Stimulated activated CD8-positive, alpha-beta memory T cell treated with anti-CD3 and anti-CD28 coated beads, Interleukin-4, amount 100 ng/mL, for 4 hours (primary cell): ENCODE measurements around the gene CD248.

ENCODE experiments used
- DNase-seq, 2 donors: peaks; one replicate each; pipeline ENCODE4 v3.0.0-alpha.2; 2020; ENCODE audit warnings: low read depth in 2 of 2, low spot score in 1 of 2

The CD248 gene

DNA sequence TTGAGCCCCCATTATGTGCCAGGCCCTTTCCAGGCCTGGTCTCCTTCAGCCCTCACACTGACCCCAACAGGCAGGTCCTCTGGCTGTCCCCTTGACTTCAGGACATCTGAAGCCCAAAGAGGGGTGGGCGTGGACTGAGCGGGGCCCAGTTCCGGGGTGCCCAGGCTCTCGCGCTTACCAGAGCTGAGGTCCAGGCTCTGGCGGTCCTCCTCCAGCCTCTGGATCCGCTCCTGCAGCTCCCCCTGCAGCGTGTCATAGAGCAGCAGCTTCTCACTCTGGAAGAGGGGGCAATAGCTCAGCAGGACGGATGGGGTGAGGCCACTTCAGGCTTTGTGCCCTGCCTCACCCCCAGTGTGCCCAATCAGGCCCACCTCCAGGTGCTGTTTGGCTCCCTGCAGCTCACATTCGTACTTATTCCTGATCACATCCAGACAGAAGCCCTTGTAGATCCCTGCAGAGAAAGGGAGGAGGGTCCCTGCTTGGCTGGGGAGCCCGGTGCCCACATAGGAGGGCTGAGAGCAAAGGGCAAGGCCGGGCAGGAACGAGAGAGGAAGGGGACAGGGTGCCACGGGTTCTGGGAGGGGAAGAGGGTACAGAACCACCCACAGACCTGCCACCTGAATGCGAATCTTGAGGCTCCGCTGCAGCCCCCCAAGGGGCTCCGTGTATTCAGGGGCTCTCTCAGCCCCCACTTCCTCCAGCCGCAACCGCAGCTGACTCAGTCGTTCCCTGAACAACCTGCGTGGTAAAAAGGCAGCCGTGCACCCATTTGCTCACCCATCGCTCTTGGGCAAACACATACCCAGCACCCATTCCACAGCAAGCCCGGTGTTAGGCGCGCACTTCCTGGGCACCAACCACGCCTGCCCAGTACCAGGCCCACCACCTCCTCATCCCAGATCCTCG is 24.0 kb upstream of the CD248 start:
- DNase-seq = no peak

DNA sequence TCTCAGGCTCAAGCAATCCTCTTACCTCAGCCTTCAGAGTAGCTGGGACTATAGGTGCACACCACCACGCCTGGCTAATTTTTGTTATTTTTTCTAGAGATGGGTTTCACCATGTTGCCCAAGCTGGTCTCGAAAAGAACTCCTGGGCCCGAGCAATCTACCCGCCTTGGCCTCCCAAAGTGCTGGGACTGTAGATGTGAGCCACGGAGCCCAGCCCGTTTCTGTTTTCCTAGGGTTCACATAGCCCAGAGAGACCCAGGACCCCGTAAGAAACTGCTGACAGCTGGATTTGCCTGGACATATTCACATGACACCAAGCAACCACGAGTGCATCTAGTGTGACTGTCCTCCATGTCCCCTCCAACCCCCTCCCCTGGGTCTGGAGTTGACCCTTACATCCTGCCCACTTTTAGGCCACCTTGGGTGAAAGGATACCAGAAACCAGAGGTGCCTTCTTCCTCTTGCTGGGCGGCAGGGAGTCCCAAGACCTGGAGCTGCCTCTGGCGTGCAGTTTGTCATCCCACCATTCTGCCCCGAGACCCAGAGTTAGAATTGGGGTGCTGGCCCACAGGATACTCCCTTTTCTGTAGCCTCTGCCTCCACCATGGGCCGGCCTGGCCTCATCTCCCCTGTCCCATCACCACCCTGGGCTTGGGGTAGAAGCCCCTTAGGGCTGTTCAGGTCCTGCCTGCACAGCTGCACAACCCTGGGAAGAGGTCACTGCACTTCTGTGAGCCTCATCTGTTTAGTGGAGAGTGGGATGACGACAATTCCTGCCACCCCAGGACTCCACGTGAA is 23.0 kb upstream of the CD248 start:
- no peak for DNase-seq

DNA sequence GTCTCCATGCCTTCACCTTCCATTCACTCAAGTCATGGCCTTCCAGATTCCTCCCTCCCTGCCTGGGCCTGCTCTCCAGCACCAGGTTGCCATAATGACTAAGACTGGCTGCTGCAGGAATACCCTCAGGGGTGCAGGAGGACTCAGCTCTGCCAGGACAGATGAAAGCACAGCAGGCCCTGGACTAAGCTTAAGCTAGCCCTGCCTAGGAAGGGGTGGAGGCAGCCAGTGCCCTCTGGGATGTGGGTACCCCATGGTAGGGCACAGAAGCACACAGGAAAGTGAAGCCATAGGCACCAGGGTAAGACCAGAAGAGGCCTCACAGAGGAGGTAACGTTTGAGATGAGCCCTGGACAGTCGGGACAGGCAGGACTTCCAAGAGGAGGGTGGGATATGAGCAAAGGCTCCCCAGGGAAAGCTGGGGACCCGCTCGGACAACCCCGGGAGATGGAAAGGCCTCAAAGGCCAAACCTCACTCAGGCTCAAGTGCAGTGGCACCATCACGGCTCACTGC is 22.4 kb upstream of the CD248 start:
- DNase-seq = no peak

DNA sequence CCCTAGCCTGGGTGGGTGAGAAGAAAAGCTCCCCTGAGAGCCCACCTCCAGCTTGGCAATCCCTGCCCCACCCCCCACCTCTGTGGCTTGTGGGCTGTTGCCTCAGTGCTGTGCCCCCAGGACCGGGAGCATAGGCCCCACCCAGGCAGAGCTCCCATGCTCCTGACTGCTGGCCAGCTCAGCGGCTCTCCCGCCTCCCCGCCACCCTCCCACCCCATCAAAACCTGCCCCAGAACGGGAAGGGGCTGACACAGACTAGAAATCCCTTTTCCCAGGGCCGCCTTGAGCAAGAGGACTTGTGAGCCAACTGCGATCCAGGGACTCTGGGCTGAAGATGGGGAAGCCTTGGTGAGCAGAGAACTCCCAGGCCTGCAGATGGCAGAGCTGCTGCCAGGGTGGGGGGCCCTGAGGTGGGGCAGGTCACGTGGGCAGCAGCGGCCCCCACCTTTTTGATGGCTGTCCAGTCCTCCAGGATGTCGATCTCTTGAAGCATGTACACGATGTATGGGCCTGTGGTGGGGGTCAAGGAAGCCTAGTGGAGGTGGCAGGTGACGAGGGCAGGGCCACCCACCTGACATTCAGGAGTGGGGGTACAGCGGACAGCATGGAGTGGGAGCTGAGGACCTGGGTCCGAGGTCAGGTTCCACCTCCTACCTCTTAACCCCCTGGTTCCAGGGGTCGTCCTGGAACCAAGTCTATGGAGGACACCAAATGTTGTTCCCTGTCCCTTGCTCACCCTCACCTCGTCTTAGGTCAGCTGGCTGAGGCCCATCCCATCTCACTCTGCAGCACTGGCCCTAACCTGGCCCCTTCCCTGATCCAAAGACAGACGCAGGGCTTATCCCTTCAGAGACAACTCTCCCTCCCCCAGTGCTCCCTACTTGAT is 21.7 kb upstream of the CD248 start:
- DNase-seq = no peak

DNA sequence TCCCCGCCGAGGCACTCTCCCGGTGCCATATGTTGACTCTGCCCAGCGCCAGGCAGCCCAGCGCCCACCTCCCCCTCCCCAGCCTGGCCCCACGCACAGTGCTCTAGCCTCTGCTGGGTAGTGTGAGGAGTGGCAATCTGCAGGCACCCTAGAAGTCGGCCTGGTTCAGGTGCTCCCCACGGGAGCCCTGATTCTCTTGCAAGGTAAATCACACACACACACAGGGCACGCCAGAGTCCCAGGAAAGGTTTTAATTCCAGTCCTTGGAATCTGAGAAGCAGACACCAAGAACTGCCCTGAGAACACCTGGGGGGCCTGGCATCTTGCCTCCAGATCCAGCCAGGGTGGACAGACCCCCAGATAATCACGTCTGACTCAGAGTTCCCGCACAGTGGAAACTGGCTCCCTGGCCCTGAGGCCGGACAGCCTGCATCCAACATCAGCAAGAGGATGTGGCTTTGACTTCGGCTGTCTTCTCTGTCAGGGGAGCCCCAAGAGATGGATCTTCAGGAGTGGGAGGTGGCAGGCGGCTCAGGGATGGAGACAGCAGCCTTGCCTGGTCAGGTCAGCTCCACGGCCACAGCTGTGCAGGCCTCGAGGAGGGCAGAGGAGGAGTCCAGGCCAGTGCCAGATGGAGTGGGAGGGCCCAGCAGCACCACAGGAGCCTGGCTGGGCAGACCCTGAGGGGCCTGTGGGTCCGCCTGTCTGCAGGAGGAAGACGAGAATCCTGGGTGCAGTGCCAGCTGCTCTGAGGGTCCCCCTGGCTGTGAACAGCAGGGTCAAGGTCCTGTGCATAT is 20.5 kb upstream of the CD248 start:
- no peak for DNase-seq

DNA sequence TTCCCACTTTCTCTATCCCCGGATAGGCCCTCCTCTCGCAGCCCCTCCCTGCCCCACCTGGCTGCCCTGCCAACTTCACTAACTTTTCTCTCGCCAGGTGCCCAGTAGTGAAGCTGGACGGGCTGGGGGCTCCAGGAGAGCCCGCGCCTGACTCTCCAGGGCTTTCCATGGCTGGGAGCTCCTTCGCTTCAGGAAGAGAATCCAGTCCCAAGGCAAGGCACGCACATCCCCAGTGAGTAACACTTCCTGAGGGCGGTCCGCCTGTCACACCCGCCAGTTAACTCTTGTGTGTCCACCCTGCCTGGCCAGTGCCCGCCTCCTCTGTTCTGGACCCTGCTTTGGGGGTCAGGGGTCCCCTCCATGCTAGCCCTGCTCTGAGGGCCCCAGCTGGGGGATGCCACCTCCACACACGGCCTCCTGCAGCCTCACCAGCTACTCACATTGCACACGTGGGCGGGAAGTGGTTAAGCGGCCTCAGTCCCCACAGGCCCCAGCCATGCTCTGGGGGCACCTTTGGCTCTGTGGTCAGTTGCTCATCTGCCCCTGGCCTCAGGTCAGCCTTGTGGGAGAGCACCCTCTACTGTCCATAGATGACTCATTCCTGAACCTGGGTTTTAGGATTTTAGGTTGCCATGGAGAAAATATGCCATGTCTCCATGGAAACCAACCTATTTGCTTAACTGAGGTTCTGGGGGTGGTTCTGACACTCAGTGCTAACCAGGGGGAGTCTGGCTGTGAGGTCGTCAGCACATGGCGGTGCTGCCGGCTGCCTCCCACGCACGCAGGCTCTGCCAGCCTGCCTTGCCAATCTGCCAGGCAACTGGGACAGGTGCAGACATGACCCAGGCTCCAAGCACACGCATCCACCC is 19.6 kb upstream of the CD248 start, which contains the start of gene RIN1:
Gene RIN1 (minus strand): TSS at position 201 of the 869 bp plus-strand sequence. CDS start 32 bp downstream, at position 169.
- DNase-seq = peak in 1 of 2 donors; percentile 50

DNA sequence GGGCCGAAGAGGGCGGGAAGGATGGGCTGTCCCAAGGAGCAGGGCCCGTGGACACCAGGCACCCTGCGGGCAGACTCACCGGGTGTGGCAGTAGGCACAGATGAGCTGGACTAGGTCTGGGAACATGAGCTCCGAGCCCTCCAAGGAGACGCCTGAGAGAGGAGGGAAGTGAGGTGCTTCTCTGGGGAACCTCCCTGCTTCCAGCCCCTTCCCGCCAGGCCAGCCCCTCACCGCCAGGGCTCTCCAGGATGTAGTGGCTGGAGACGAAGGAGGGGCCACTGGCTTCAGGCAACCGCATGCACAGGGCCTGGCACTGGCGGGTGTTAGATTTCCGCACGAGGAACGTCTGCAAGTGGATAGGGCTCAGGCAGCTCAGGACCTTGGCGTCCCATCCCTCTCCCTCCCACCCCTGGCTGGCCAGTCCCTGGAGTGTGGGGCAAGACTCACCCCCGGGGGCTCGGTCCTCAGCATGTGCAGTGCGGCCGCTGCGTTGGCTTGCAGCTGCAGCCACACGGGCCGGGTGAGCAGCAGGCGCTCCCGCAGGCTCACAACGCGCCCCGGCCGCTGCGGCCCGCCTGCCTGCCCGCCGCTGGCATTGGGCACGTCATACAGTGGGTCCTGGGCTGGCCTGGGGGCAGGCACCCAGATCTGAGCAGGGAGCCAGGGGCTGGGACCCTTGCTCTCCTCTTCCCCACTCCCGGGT is 18.8 kb upstream of the CD248 start:
- no peak for DNase-seq

DNA sequence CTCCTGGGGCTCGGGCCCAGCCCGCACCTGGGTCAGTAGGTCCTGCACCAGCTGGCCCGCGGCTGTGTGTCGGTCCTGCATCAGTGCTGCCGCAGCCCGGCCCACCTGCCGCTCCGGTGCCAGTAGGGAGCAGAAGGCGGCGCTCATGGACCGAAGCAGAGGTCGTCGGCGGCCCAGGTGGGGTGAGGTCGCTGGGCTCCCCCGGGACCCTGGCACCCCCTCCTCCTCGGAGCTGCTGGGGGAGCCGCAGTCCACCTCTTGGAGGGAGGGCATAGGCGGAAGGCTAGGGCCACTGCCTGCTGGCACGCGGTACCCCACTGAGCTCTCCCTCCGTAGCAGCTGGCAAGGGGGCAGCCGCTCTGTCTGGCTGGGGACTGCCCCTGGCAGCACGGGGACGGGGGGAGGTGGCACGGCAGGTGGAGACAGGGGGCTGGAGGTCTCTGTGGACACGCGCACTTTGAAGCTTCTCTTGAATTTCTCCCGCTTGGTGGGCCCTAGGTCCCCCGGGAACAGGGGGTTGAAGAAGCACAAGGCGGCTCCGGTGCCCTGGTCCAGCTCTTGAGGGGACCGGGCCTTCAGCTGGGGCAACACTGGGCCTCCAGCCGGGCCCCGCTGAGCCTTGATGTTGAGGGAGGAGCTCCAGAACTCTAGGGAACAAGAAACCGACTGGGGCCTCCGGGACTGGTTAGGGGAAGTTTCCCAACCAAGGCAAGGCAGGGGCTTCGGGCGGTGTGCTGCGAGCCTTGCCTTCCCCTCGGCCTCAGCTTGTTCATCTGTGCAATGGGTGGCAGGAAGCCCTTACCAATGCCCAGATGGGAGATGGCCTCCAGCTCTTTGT is 18.0 kb upstream of the CD248 start:
- no peak for DNase-seq

DNA sequence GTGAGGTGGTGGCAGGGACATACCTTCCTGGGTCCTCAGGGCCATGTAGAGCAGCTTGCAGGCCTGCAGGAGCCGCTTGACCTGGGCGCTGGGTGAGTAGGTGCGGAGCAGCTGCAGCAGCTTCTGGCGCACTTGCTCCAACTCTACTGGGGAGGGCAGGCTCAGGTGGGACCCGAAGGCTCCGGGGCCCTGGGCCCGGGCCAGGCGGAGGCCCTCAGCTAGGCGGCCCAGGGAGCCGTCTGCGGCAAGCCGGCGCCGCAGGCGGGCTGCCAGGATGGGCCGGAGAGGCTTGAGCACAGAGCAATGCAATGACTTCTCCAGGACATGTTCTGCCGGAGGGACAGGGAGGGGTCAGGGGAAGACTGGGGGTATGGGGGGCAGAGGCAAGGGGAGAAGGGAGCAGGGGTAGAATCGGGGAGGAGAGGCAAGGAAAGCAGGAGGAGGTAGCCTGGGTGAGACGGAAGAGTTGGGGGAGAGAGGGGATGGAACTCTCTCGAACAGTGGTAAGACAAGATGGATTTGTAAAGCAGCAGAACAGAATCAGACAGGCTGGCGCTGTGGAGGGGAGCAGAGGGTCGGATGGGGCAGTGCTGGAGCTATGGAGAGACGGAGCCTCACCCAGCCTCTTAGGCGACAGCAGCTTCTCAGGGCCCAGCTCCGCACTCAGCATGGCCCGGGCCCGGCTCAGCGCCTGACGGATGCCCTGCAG is 17.2 kb upstream of the CD248 start:
- no peak for DNase-seq

DNA sequence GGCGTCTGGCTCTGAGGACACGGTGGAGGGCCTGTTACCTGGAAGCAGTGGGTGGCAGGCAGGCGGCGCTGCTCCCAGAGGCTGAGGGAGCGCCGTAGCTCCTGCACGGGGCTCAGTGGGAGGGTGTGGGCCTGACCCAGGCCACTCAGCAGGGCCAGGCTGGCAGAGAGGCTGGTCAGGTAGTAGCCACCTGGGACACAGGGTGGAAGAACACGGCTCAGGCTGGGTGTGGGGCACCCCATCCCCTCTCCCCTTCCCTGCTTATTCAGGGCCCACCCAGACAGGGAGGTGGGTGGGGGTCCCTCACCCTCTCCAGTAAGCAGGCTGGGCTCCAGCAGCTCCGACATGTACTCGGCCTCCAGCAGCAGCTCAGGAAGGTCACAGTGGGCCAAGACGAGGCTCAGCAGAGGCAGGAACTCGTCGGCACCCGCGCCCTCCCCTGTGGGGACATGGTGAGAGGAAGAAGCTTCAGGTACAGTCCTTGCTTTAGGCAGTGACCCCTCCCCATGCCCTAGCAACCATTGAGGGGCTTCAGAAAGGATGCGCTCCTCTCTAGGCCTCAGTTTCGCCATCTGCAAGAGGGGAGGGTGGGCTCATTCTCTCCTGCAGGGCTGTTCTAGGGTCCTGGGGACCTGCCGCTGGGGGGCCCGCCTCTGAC is 16.5 kb upstream of the CD248 start:
- no peak for DNase-seq

DNA sequence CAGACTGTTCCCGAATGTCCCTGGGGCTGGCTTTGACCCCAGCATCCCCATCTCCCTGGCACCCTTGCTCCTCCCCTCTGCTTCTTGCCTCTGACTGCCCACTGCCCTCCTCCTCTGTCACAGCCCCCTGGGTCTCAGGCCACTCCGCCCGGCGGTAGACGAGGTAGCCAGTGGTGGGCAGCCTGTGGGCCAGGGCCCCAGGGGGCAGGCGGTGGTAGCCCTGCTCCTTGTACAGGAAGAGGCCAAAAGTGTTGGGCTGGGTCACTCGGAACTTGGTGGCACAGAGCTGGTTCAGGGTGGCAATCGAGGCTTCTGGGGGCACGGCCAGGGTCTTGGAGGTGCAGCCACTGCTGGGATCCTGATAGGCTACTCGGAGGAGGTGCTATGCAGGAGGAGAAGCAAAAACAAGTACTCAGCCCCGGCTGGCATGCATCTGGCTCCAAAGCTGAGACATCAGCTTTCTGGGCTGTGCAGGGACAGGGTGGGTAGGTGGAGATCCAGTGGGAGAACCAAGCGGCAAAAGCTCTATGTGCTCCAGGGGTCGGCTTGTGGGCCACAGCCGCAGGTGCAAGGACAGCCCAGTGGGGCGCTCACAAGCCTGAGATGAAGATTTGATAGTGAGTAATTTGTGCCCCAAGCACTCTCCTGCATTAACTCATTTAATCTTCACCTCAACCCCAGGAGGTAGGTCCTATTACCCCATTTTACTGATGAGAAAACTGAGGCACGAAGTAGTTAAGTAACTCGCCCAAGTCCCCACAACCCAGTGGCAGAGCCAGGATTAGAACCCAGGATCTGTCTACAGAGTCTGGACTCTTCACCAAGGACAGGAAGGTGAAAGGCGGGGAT is 15.8 kb upstream of the CD248 start:
- DNase-seq = no peak

DNA sequence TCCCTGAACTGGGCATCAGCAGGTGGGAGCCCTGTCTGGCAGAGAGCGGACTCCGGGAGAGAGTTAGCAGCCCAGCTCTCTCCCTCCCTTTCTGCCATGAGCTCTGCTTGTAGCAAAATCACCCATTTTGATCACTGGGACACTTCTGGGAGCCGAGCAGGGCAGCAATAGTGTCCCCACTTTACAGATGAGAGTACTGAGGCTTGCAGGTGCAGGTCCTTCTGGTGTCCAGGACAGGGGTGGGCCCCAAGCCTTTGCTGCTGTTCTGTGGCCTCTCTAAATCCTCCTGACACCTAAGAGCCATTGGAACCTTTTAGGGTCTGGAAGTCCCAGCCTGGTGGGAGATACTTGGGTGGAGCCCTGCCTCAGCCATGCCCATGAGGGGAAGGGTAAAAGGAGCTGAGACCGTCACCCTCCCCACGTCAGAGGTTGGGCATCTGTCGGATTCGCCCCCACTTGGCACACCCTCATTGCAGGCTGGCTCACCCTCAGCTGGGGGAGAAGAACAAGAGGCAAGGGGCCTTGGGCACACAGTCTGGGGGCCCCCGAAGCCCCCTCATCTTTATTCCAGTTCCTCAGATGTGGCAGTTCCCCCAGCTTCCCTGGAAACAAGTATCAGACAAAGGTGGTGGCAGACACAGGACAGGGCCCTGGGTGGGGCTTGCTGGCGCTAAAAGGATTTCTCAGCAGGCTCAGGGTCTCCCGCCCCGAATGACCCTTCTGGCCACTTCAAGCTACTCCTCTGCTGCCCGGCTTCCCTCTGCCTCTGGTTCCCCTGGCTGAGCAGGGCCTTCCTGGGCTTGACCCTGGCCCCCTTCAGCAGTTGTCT is 14.9 kb upstream of the CD248 start:
- DNase-seq = no peak

DNA sequence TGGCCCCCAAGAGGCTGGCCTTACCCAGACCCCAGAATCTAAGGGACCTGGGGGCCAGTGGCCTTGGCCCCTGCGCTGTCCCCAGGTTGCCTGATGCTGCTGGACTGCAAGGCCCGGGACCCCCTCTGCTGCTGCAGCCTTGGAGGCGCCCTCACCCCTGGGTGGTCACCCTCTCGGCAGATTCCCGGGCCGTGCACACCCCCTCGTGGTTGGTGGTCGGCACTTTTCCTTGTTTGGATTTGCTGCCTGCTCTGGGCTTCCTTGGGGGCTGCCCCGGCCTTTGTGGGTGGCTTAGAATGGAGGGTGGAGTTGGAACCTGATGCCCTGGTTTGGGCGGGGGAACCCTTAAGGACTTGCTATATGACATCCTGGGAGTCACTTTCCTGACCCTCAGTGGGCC is 14.1 kb upstream of the CD248 start:
- no peak for DNase-seq

DNA sequence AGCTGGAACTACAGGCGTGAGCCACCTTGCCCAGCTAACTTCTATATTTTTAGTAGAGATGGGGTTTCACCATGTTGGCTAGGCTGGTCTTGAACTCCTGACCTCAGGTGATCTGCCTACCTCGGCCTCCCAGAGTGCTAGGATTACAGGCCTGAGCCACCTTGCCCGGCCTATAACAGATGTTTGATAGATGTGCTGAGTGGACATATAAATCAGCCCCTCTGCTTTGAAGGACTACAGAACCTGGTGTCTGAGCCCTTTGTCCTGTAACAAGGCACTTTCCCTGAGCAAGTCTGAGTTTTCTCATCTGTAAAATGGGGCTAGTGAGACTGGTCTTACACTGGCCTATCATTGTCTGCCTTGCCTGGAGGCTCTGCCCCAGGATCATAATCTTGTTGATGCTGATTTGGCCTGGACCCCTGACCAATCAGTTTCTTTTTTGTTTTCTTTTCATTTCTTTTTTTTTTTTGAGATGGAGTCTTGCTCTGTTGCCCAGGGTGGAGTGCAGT is 12.4 kb upstream of the CD248 start:
- no peak for DNase-seq
